ENCODE data around the gene C13orf46.

Gene C13orf46

DNA sequence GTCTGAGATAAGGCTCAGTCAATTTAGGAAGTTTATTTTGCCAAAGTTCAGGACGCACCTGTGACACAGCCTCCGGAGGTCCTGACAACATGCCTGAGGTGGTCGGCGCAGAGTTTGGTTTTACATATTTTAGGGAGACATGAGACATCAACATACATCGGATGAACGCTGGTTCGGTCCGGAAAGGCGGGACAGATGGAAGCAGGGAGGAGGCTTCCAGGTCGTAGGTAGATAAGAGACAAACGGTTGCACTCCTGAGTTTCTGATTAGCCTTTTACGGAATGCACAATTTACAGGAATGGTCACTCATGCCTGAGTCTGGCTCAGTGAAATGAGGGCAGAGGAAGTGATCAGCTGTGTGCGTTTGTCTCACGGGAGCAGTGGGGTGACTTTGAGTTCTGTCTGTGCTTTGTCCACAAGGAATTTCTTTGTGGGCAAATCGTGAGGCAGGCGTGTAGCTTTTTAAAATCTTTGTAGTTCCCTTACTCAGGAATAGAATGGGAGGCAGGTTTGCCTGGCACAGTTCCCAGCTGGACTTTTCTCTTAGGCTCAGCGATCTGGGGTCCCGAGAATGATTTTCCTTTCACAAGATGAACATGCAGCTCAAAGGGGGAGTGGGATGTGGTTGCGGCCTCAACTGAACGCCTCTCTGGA is 36.2 kb downstream of the C13orf46 start:
- H3K4me3 Mint-ChIP-seq, result no peak overlapping the region
- H3K9me3 Mint-ChIP-seq, result no peaks in the 10 kb centered on the region
- peaks cover 38% of the 10 kb centered on the region for H3K4me1 Mint-ChIP-seq
- H3K36me3 Mint-ChIP-seq (ENCODE audit: low read depth), result no peaks in the 10 kb centered on the region
- H3K27ac Mint-ChIP-seq, result peak overlapping the region; percentile 7 to 60 (median 53)
- TF ChIP-seq, protein P1, sequence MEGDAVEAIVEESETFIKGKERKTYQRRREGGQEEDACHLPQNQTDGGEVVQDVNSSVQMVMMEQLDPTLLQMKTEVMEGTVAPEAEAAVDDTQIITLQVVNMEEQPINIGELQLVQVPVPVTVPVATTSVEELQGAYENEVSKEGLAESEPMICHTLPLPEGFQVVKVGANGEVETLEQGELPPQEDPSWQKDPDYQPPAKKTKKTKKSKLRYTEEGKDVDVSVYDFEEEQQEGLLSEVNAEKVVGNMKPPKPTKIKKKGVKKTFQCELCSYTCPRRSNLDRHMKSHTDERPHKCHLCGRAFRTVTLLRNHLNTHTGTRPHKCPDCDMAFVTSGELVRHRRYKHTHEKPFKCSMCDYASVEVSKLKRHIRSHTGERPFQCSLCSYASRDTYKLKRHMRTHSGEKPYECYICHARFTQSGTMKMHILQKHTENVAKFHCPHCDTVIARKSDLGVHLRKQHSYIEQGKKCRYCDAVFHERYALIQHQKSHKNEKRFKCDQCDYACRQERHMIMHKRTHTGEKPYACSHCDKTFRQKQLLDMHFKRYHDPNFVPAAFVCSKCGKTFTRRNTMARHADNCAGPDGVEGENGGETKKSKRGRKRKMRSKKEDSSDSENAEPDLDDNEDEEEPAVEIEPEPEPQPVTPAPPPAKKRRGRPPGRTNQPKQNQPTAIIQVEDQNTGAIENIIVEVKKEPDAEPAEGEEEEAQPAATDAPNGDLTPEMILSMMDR (IDR thresholded peaks at IDR 0.05; ENCODE audit: unreplicated experiment in 3 of 3), result no peak
- H3K27me3 Mint-ChIP-seq (ENCODE audit: low read depth), result peaks cover 21% of the 10 kb centered on the region

DNA sequence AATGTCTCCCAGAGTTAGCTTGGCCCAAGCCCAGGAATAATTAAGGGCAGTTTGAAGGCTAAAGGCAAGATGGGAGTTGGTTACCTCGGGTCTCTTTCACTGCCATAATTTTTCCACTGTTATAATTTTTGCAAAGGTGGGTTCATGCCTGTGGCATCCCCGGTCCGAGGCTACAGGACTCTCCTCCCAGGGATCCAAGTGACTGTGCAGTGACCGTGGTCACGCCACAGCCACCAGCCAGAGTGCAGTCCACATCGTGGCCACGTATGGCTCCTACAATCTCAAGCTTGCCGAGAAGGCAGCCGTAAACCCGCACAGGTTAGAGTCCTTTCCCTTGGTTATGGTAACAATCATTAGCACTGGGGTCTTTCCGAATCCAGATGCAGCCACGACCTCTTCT is 36.8 kb downstream of the C13orf46 start:
- H3K27ac Mint-ChIP-seq, result peak overlapping the region in 2 of 3 experiments; percentile 30 to 49

DNA sequence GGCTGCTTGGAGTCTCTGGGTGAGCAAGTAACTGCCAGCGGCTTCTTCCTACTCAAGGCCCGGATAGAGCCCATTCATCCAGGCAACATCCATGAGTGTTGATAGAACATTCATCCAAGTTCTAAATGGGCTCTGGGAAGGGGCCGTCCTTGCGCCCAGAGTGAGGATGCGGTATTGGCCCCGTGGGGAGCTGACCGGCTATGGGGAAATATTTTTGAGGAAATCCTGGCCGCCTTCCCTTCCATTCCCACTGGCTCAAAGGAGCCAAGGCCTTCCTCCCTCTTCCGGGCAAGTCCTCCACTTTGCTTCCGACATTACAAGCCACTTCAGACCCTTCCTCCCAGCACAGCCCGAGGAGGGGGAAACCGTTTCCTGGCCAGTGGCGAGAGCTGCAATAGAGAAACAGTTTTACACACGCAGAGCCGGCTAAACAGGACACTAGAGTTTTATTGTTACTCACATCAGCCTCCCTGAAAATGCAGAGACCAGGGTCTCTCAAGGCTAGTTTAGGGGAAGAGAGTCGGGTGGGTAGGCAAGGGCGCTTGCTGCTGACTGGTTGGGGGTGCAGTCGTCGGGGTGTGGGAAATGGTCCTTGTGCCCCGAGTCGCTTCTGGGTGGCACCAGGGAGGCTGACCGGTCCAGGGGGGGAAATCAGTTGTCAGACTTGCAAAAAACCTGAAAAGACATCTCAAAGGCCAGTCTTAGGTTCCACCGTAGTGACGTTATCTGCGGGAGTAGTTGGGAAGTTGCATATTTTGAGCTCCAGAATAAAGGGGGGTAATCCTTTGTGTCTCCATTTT is 37.5 kb downstream of the C13orf46 start:
- TF ChIP-seq, protein P1 (IDR thresholded peaks at IDR 0.05; ENCODE audit: unreplicated experiment in 3 of 3), result no peak
- Mint-ChIP-seq H3K36me3 (ENCODE audit: low read depth) (no peaks in the 10 kb centered on the region), H3K27me3 (ENCODE audit: low read depth) (peaks cover 15% of the 10 kb centered on the region), H3K27ac (peak overlapping the region in 1 of 3 experiments; percentile 30), H3K9me3 (no peaks in the 10 kb centered on the region), H3K4me3 (no peak overlapping the region), H3K4me1 (peaks cover 48% of the 10 kb centered on the region)

More for the DNA sequence above, 36.8 kb downstream of the C13orf46 start:
- Mint-ChIP-seq H3K36me3 (ENCODE audit: low read depth) (no peaks in the 10 kb centered on the region), H3K9me3 (no peaks in the 10 kb centered on the region), H3K4me1 (peaks cover 43% of the 10 kb centered on the region), H3K4me3 (no peak overlapping the region), H3K27me3 (ENCODE audit: low read depth) (peaks cover 19% of the 10 kb centered on the region)
- TF ChIP-seq, protein P1 (IDR thresholded peaks at IDR 0.05; ENCODE audit: unreplicated experiment in 3 of 3), result no peak

DNA sequence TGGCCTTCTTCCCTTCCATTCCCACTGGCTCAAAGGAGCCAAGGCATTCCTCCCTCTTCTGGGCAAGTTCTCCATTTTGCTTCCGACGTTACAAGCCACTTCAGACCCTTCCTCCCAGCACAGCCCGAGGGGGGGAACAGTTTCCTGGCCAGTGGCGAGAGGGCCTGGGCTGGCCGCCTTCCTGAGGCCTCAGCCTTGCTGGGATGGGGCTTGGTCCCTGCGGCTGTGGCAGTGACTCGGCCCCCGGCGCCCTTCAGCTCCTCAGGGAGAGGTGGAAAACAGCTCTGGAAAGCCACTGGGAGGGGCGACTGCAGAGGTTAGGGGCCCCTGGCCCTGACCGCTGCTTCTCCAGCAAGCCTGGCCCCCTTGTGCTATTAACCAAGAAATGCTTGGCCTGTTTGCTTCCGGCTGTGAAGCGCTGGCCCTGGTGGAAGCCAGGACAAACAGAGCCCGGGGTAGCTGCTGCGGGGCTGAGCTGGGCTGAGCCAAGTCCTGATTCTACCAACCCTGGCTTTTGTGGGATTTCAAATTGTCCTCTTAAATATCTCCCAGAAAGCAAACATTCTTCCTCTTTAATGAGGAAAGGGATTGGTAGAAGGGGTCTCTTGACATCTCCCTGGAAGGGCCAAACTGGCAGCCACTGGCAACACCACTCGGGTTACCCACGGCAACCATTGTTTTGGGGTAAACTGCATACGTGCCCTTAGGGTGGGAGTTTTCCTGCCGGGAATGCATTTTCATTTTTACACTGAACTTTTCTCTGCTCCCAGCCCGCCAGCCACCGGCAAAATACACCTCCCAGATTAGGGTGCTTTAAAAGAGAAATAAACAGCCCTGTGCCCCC is 38.7 kb downstream of the C13orf46 start:
- peaks cover 48% of the 10 kb centered on the region for H3K4me1 Mint-ChIP-seq
- H3K9me3 Mint-ChIP-seq, result no peaks in the 10 kb centered on the region
- no peak overlapping the region for H3K4me3 Mint-ChIP-seq
- peak overlapping the region in 2 of 3 experiments; percentile 69 to 74 for H3K27ac Mint-ChIP-seq
- H3K27me3 Mint-ChIP-seq (ENCODE audit: low read depth), result peaks cover 15% of the 10 kb centered on the region
- no peaks in the 10 kb centered on the region for H3K36me3 Mint-ChIP-seq (ENCODE audit: low read depth)
- TF ChIP-seq, protein P1 (IDR thresholded peaks at IDR 0.05; ENCODE audit: unreplicated experiment in 3 of 3), result no peak

- no peak overlapping the region for H3K4me3 Mint-ChIP-seq
- no peaks in the 10 kb centered on the region for H3K9me3 Mint-ChIP-seq
- TF ChIP-seq, protein P1 (IDR thresholded peaks at IDR 0.05; ENCODE audit: unreplicated experiment in 3 of 3), result no peak
- no peaks in the 10 kb centered on the region for H3K36me3 Mint-ChIP-seq (ENCODE audit: low read depth)
- peak overlapping the region in 1 of 3 experiments; percentile 33 for H3K27ac Mint-ChIP-seq
- H3K27me3 Mint-ChIP-seq (ENCODE audit: low read depth), result peaks cover 15% of the 10 kb centered on the region
- peaks cover 48% of the 10 kb centered on the region for H3K4me1 Mint-ChIP-seq
Observed at GRCh38 chr13:113934576-113934975, 39.3 kb downstream of the C13orf46 start.
